ENCODE data around the gene RSPH3.
"Not testable (repeated sequence)": the region's sequence is repeated elsewhere in the genome, so short reads cannot be mapped to it uniquely, and the experiment has no call there.

RSPH3 gene

GRCh38 chr6:159031846-159032245 lies 31.8 kb upstream of the RSPH3 start:
- ChIA-PET CTCF (interaction anchor here (0.9 to 1.7 kb wide), 2 partner anchors 9 to 72 kb away, joined by 3 to 7 read pairs; no protein-coding TSS in a partner anchor), POLR2A (no interaction called here)
- no peak for DNase-seq (ENCODE audit: low read depth, low spot score)
- TF ChIP-seq CTCF (IDR thresholded peaks at IDR 0.05; ENCODE audit: insufficient read depth, low read length, missing control alignments) = no peak
- no peak overlapping the region for H3K4me3 ChIP-seq (ENCODE audit: low read depth, low read length)

- no peak for TF ChIP-seq CTCF (IDR thresholded peaks at IDR 0.05; ENCODE audit: insufficient read depth, low read length, missing control alignments)
- POLR2A ChIA-PET = interaction anchor here (0.6 kb wide), 1 partner anchor 232 kb away, joined by 3 read pairs; no protein-coding TSS in a partner anchor
- DNase-seq (ENCODE audit: low read depth, low spot score) = no peak
- H3K4me3 ChIP-seq (ENCODE audit: low read depth, low read length) = no peak overlapping the region
- CTCF ChIA-PET = no interaction called here
Measured at GRCh38 chr6:159030168-159030567, 30.2 kb upstream of the RSPH3 start.

GRCh38 chr6:159025224-159025623 lies 25.2 kb upstream of the RSPH3 start:
- POLR2A ChIA-PET; DNase-seq (ENCODE audit: low read depth, low spot score); H3K4me3 ChIP-seq (ENCODE audit: low read depth, low read length): not testable (repeated sequence)
- CTCF ChIA-PET = interaction anchor here (1.0 kb wide), 1 partner anchor 18 kb away, joined by 4 read pairs; no protein-coding TSS in a partner anchor

GRCh38 chr6:159023893-159024292 lies 23.9 kb upstream of the RSPH3 start:
- H3K4me3 ChIP-seq (ENCODE audit: low read depth, low read length) = no peak overlapping the region
- ChIA-PET CTCF (interaction anchor here (0.6 kb wide), 1 partner anchor 16 kb away, joined by 3 read pairs; no protein-coding TSS in a partner anchor), POLR2A (no interaction called here)
- no peak for TF ChIP-seq CTCF (IDR thresholded peaks at IDR 0.05; ENCODE audit: insufficient read depth, low read length, missing control alignments)
- DNase-seq (ENCODE audit: low read depth, low spot score) = no peak

- CTCF ChIA-PET = interaction anchor here (3.9 to 4.3 kb wide), 2 partner anchors 12 to 21 kb away, joined by 28 to 29 read pairs; no protein-coding TSS in a partner anchor
- no peak for TF ChIP-seq CTCF (IDR thresholded peaks at IDR 0.05; ENCODE audit: insufficient read depth, low read length, missing control alignments)
- no peak overlapping the region for H3K4me3 ChIP-seq (ENCODE audit: low read depth, low read length)
- POLR2A ChIA-PET = no interaction called here
- DNase-seq (ENCODE audit: low read depth, low spot score) = no peak
Measured at GRCh38 chr6:159020011-159020410, 20.0 kb upstream of the RSPH3 start.

- ChIA-PET CTCF (interaction anchor here (0.9 to 4.3 kb wide), 10 partner anchors 10 to 224 kb away, joined by 3 to 28 read pairs (median 4); partner anchors contain the start of gene RSPH3), POLR2A (no interaction called here)
Measured at GRCh38 chr6:159017757-159018559, 18.0 kb upstream of the RSPH3 start.

More at GRCh38 chr6:159017757-159018559, 18.0 kb upstream of the RSPH3 start:
- TF ChIP-seq CTCF (IDR thresholded peaks at IDR 0.05; ENCODE audit: insufficient read depth, low read length, missing control alignments) = no peak
- H3K4me3 ChIP-seq (ENCODE audit: low read depth, low read length) = no peak overlapping the region
- no peak for DNase-seq (ENCODE audit: low read depth, low spot score)

Data from AG04449 (cell line).